Measurements from ENCODE around the gene CD27. TPM values are rescaled to one million over a fixed set of nuclear protein-coding genes. Genes with fewer than 3 reads are reported as not detected.
"Not testable (repeated sequence)": the region's sequence is repeated elsewhere in the genome, so short reads cannot be mapped to it uniquely, and the experiment has no call there.

The CD27 gene
- total and polyA plus RNA-seq, 8 donors: 1.2 to 3.2 (median 2.2) TPM

DNA sequence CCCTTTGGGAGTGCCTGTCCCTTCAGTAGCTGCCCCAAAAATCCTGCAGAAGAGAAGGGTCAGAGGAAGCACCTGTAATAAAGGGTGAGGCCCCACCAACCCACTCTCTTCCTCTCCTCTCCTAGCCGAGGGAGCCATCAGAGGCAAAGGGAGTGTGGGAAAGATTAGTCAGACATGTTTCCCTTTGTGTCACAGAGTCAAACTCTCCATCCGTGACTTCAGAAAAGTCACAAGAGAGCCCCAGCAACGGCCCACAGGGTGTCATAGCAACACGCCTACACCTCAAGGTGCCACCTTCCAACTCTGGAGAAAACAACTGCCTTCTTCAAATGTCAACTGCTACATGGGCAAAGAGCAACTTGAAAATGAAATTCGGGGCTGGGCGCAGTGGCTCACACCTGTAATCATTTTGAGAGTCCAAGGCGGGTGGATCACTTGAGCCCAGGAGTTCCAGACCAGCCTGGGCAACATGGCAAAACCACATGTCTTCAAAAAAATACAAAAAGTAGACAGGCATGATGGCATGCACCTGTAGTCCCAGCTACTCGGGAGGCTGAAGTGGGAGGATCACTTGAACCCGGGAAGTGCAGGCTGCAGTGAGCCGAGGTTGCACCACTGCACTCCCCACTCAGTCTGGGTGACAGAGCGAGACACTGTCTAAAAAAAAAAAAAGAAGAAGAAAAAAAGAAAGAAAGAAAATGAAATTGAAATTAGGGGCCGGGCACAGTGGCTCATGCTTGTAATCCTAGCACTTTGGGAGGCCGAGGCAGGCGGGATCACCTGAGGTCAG, 17.7 kb upstream of the CD27 start:
- H3K9me3 ChIP-seq: no peaks in the 10 kb centered on the region
- DNase-seq: no peak
- ATAC-seq: no peak
- intact Hi-C loops (cut with DNase I): loop anchor here in 1 of 2 donors (10.0 kb wide), 1 partner anchor 108 kb away; the partner anchor contains the start of gene GAPDH
- H3K4me3 ChIP-seq: no peak overlapping the region
- TF ChIP-seq, protein P1, sequence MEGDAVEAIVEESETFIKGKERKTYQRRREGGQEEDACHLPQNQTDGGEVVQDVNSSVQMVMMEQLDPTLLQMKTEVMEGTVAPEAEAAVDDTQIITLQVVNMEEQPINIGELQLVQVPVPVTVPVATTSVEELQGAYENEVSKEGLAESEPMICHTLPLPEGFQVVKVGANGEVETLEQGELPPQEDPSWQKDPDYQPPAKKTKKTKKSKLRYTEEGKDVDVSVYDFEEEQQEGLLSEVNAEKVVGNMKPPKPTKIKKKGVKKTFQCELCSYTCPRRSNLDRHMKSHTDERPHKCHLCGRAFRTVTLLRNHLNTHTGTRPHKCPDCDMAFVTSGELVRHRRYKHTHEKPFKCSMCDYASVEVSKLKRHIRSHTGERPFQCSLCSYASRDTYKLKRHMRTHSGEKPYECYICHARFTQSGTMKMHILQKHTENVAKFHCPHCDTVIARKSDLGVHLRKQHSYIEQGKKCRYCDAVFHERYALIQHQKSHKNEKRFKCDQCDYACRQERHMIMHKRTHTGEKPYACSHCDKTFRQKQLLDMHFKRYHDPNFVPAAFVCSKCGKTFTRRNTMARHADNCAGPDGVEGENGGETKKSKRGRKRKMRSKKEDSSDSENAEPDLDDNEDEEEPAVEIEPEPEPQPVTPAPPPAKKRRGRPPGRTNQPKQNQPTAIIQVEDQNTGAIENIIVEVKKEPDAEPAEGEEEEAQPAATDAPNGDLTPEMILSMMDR (IDR thresholded peaks at IDR 0.05): no peak
- H3K27me3 ChIP-seq: no peaks in the 10 kb centered on the region
- no peaks in the 10 kb centered on the region for H3K36me3 ChIP-seq
- peaks cover 17 to 40% of the 10 kb centered on the region in 2 donors for H3K4me1 ChIP-seq
- H3K27ac ChIP-seq: no peak overlapping the region

DNA sequence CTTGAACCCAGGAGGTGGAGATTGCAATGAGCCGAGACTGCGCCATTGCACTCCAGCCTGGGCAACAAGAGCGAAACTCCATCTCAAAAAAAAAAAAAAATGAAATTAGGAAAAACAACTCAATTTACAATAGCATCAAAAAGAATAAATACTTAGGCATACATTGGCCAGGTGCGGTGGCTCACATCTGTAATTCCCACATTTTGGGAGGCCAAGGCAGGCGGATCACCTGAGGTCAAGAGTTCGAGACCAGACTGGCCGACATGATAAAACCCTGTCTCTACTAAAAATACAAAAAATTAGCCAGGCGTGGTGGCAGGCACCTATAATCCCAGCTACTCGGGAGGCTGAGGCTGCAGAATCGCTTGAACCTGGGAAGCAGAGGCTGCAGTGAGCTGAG, 17.0 kb upstream of the CD27 start:
- not testable (repeated sequence) for H3K36me3 ChIP-seq, H3K27me3 ChIP-seq, DNase-seq, H3K27ac ChIP-seq, ATAC-seq, H3K4me3 ChIP-seq, H3K9me3 ChIP-seq
- intact Hi-C loops (cut with DNase I): loop anchor here in 1 of 2 donors (10.0 kb wide), 1 partner anchor 107 kb away; the partner anchor contains the start of gene GAPDH
- H3K4me1 ChIP-seq: peaks cover 17 to 40% of the 10 kb centered on the region in 2 donors

DNA sequence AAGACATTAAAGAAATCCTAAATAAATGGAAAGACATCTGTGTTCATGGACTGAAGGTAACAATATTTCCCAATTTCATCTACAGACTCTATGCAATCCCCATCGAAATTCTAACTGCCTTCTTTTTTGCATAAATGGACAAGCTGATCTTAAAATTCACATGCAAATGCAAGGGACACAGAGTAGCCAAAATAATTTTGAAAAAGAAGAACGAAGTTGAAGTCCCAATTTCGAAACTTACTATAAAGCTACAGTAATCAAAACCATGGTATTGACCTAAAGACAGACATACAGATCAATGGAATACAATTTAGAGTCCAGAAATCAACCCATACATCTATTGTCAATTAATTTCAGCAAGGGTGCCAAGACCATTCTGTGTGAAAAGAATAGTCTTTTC, 16.4 kb upstream of the CD27 start:
- TF ChIP-seq, protein P1 (IDR thresholded peaks at IDR 0.05): no peak
- H3K27ac ChIP-seq: no peak overlapping the region
- intact Hi-C loops (cut with DNase I): loop anchor here in 1 of 2 donors (10.0 kb wide), 1 partner anchor 106 kb away; the partner anchor contains the start of gene GAPDH

DNA sequence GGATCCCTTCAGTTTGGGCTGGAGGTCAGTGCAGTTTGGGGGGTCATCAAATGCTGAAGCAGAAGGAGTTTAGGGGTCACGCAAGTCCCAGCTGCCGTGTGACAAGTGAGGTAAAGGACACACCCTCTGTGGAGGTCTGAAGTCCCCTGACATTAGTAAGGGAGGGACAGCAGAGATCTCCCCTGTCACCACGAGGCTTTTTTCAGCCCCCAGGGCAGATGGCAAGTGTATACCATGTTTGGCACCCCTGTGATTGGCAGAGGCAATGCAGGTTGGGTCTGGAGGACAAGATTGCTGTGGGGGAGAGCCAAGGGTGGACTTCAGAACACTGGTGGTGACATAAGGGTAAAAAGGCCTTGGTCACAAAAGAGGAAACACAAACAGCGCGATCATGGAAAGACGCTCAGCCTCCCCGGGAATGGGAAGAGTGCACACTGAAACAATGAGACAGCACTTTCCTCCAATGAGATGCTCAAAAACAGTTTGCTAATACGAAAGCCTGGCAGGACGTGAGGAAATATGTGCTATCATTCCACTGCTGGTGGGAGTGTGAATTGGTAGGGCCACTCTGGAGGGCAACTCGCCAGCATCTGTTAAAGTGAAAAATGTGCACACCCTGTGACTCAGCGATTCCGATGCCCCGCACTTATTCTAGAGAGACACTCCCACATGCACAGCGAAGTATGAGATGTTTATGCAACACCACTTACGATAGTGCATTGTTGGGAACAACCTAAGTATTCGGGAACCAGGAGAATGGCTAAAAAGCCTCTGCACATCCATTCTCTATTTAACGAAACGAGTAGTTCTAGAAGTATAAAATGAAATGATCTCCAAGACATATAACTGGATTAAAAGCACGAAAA, 14.4 kb upstream of the CD27 start:
- H3K27ac ChIP-seq: peak overlapping the region; percentile 81 to 83
- peak; percentile 89 for ATAC-seq
- H3K9me3 ChIP-seq: no peaks in the 10 kb centered on the region
- DNase-seq: peak in 2 of 4 donors; percentile 50 to 87
- H3K36me3 ChIP-seq: no peaks in the 10 kb centered on the region
- peak overlapping the region in 1 of 2 donors; percentile 27 for H3K4me3 ChIP-seq
- peaks cover 12 to 32% of the 10 kb centered on the region in 2 donors for H3K4me1 ChIP-seq
- no peaks in the 10 kb centered on the region for H3K27me3 ChIP-seq
- intact Hi-C loops (cut with DNase I): no loop called here
- TF ChIP-seq, protein P1 (IDR thresholded peaks at IDR 0.05): no peak

More for the DNA sequence above, 16.4 kb upstream of the CD27 start:
- Histone ChIP-seq H3K4me3 (no peak overlapping the region), H3K27me3 (no peaks in the 10 kb centered on the region), H3K36me3 (no peaks in the 10 kb centered on the region), H3K9me3 (no peaks in the 10 kb centered on the region), H3K4me1 (peaks cover 17 to 39% of the 10 kb centered on the region in 2 donors)
- ATAC-seq (no peak), DNase-seq (no peak)

DNA sequence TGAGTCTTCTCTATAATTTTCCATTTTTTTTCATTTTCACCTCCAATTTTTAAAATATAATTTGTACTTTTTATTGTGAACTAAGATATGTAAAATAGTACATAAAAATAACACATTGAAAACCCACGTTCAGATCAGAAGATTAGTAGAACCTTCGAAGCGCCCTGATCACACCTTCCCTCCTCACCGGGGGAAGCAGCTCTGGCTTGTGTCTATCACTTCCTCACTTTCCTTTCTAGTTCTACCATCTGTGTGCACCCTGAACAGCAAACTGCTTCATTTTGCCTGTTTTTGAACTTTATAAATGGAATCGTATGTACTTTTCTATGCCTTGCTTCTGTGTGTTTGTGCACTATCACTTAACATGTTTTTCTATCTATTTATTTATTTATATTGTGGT, 11.8 kb upstream of the CD27 start:
- Histone ChIP-seq H3K4me1 (peaks cover 12 to 22% of the 10 kb centered on the region in 2 donors), H3K4me3 (no peak overlapping the region), H3K27ac (no peak overlapping the region), H3K9me3 (no peaks in the 10 kb centered on the region), H3K27me3 (no peaks in the 10 kb centered on the region), H3K36me3 (no peaks in the 10 kb centered on the region)
- intact Hi-C loops (cut with DNase I): no loop called here
- ATAC-seq: no peak
- TF ChIP-seq, protein P1 (IDR thresholded peaks at IDR 0.05): no peak
- no peak for DNase-seq

All from left lung (tissue), 10 donors.